NCI-H82 (cell line): ENCODE data around the gene HDAC11.
"Not testable (repeated sequence)": the region's sequence is repeated elsewhere in the genome, so short reads cannot be mapped to it uniquely, and the experiment has no call there.

Experiments
- DNase-seq: peaks from one replicate; lab custom pipeline; 2025; lab: John Stamatoyannopoulos, UW

HDAC11 gene

DNA sequence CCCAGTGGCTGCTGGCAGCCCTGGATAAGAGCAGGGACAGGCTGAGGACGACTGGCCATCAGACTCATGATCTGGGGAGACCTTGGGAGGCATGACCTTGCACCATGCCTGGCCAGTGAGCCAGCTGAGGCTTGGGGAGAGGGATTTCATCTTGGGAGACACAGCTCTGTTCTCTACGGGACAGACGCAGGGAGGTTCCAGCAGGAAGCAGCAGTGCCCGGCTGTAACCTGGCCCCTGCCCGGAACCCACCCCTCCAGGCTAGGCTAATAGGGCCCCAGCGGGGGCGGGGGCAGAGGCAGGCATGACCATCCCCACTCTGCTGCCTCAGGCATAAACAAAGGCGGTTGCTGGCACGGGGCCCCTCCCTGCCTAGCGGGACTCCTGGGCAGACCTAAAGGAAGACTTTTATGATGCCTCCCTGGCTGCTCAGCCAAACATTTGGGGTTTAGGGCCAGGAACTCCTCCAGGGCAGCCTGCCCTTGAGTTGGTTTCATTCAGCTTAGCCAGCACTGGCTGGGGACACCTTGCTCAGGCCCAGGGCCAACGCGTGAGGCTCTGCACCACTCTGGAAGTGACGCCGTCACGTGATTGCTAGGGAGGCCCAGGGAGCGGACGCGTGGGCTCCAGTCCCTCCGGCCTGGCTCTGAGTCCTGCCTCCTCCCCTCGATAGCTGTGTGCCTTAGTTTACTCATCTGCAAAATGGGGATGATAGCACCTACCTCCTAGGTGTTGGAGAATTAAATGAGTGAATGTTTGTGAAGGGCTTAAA lies 27.6 kb downstream of the HDAC11 start:
- no peak for DNase-seq

DNA sequence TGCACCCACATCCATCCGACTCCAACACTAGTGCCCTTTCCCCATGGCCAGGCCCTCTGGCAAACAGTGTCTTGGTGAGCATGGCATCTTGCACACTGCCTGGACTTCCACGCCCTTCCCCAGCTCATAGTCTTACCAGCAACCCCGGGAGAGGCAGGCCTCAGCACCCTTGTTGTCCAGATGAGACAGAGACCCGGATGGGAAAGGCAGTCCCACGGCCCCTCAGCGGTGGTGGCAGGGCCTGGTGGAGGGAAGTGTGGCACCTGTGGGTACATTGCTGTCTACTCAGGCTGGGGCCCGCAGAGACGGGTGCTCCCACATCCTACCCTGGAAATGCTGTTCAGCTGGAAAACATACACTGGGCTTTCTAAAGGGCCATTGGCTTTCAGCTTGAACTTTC lies 28.4 kb downstream of the HDAC11 start:
- no peak for DNase-seq

DNA sequence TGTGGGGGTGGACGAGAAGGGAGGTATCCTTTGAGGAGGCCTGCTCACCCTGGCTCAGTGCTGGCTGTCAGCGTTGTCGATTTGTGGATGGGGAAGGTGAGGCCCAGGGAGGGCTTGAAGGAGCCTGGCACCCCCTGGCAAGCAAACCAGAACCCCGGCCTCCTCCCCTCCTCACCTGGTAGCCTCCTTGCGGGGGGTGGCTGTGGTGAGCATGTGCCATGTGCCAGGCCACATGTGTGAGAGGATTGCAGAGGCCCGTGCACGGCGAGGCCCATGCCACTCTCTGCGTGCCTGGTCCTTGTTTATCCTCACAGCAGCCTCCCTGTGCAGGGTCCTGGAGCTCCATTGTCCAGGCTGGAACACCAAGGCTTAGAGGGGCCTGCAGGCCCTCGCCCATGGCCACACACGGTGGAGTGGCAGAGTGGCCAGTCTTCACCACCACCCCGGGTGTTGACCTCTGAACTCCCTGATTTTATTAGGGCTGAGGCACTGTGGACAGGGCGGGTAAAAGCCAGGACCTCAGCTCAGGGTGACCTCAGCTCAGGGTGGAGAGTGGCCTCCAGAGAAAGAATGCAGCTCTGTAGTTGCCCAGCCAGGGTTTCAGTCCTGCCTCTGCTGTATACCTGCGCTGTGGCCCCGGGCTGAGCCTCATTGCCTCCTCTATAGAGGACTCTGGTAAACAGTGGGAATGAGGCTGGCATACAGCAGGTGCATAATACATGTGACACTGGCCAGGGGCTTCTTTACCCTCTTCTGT lies 29.1 kb downstream of the HDAC11 start:
- DNase-seq: no peak

DNA sequence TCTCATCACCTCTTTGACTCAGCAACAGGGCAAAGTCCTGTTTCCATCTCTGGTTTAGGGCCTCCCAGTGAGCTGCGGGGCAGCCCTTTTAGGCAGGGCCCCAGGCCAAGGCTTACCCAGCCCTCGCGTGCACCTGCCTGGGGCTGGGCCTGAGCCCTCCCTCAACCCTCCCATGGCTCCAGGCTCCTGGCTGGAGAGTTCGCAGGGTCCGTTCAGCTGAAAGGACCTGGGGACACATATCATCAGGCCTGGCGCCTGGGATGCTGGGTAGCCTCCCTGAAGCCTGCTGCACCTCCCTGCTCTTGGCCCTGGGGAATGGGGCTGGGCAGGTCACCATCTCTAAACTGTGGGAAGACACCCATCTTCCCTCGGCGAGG lies 29.7 kb downstream of the HDAC11 start:
- DNase-seq: no peak

DNA sequence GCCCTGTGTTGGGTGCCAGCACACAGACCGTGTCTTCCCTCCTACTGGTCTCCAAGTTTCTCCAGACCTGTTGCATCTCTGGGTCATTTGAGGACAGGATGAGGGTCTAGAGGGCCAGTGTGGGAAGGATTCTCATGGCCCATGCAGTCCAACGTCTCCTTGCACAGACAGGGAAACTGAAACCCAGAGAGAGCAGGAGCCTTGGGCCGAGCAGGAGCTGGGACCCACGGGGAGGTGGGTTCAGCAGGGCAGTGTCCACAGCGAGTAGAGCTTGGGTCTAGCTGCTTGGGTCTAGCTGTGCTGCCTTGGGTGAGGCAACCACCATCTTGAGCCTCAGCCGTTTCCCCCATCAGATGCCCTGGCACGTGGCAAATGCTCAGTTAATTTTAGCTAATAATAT lies 32.3 kb downstream of the HDAC11 start:
- DNase-seq: no peak

DNA sequence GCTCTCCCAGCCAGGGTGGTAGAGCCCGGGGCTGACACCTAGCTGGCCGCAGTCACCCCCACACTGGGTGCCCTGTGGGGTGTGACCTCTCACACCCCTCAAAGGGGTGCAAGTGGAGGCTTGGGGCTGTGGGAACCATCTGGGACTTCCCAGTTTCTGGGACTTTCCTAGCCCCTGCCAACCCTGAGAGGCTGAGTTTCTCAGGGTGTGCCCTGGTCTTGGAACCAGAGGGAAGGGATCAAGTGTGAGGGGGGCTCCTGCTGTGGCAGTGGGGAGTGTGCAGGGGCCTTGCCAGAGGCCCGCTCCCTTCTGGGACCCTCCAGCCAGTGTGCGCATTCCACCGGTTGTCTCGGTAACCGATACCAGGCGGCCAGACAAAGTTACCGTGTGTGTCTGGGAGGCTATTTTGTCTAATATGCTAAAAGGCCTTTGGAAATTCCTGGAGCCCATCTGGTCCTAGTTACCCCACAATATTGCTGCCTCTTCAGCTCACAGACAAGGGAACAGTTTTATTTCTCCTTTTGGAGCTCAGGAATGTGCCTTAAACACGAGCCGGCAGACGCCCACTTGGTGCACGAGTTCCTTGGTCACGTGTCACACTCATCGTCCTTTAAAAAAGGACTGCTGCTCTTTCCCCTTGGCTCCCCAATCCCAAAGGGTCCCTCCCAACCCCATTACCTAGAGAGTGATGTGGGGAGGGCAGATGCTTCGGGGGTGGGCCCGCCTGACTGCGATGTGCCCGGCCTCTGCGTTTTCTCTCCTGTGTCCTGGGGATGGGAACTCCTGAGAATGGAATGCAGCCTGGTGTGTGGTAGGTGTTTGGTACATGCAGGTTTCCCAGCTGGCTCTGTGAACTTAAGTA lies 33.2 kb downstream of the HDAC11 start:
- no peak for DNase-seq

DNA sequence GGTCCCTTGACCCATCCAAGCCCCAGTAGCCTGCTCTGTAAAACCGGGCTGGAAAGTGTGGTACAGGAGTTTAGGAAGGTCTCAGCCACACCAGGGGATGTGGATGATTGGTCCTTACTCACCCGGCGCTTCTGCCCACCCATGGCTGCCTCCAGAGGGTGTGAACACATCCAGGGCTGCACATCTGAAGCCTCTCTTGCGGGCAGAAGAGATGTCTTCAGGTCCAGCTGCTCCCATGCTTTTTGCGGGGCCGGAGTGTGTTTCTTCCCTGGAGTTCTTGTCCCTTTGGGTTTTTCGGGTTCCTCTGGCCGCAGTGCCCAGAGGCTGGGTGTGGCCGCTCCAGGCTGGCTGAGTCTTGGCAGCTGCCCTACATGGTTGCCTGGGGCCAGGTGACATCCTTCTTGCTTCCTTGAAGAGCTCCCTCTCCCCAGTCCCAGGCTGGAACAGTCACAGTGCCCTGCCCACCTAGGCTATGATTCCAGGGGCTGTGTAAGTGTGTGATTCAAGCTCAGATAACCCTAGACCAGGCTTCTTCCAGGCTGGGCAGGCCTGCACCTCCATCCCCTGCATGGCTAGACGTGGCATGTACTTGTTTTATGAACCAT lies 33.9 kb downstream of the HDAC11 start:
- DNase-seq: no peak

DNA sequence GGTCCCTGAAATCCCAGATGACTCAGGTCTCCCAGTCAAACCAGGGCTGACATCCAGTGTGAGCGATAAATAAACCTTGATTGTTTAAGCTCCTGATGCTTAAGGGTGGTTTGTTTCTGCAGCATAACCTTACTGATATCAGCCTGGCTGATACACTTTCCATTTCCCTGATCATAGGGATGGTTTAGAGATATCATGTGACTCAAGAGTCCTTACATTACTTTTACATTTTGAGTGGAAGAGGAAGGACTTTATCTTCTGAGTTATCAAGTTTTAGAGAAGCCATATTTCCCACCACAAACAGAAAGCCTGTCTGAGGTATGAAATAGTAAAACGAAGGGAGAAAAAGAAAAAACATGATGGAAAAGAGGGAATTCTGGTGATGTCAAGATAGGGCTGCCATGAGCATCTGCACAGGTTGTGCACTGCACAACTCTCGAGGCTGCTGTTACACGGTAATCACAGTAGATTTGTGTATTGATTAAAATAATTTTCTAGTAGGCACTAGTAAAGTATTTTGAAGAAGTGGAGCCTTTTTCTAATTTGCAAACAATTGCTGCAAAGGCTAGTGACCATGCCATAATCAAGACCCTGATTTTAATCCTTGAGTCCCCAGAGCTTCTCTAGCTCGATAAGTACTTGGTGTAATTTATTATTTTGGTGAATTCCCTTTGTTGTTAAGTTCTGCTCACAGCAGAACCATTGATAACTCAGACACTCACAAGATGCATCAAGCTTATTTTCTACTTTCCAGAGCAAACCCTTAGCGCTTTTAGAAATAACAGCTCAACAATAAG lies 34.7 kb downstream of the HDAC11 start:
- no peak for DNase-seq

DNA sequence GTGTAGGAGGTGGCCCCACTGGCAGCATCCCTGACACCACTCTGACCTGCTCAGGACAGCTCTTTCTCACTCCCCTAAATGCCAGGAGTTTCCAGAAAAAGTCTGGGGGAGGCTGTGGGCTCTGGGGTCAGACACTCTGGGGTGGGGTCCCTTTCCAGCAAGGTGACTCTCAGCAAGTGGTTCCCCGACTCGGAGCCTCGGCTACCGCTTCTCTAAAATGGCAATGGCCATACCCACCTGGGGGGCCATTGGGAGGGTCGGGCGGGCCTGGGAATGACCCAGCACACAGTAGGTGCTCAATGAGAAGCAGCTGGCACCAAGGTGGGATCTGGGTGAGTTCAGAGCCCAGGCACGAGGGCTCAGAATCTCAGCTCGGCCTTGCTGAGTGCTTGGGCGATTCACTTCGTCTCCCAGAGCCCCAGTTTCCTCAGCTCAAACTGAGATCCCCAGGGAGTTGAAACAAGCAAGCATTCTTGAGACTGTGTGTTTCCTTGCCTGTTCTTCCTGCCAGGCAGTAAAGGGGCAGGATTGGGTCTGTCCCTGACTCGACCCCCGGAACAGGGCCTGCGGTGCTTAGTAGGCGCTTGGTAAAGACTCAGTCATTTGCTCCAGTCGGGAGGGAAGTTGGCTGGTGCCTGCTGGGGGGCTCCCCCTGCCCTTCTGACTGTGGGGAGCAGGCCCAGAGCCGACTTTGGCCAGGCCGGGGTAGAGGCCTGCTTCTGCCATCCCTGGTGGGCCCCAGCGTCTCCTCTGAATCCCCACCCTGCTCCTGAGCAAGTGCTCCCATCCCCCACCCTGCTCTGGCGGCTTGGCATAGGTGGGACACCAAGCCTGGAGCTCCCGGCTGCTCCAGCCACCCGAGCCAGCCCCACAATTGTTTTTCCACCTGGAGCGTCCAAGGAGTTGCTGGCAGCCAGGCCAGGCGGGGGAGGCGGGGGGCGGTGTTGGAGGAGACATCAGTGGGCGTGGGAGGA lies 36.0 kb downstream of the HDAC11 start:
- DNase-seq: no peak

DNA sequence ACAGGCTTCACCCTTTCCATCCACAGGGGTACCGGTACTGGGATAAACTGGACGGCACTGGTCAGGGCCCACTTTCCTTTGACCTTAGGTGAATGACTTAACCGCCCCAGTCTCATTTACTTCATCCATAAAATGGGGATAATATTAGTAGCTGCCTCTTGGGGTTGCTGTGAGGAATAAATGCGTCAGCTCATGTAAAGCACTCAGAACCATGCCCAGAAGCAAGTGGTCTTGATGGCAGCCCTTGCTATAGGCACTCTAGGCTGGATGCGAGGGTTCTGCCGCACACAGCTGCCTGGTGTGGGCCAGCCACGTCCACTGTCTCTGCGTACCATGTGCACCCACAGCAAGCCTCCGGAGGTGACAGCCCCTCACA lies 36.6 kb downstream of the HDAC11 start:
- no peak for DNase-seq

DNA sequence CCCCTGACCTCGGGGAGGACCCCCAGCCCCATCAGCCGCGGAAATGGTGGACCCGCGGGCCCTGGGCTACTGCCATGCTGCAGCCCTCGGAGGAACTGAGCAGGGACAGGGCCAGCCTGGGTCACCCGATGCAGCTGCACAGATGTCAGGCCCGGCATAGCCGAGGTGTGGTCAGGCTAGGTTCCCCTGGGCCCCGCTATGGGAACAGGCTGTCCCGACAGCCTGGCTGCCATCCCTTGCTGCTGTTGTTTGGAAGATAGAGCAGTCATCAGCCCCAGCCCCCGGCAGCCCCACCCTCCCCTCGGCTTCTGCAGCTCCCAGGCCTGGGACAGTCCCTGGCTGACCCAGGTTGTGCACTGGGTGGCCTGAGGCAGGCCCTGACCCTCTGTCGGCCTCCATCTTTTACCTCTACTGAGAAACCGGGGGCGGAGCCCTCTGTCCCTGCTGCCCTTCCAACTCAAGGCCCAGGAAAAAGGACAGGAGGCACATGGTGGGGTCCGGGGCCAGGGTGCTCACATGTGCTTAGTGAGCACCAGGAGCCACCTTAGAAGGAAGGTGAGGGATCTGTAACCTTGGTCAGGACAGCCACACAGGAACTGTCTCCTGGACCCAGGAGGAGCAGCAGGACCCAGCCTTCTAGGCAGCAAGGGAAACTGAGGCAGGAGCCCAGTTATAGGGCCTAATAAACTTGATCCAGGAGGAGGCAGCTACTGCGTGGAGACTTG lies 37.3 kb downstream of the HDAC11 start:
- no peak for DNase-seq

DNA sequence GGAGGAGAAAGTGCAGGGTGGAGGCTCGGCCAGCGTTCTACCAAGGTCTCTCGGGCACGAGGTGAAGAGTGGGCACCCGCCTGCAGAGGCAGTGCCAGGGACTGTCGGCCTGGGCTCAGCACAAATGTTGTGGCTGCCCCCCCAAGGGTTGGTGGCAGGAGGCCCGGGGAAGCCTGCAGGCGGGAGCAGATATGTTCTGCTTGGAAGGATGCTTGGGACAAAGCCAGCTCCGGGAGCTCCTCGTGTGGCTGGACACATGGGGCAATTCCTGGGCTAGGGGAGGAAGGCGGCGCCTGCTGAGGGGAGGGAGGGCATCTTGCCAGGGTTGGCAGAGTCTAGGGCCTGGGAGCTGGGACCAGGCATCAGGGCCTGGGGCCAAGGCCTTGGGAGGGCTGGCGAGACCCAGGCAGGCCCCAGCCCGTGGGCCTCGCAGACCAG lies 38.4 kb downstream of the HDAC11 start:
- DNase-seq: no peak

DNA sequence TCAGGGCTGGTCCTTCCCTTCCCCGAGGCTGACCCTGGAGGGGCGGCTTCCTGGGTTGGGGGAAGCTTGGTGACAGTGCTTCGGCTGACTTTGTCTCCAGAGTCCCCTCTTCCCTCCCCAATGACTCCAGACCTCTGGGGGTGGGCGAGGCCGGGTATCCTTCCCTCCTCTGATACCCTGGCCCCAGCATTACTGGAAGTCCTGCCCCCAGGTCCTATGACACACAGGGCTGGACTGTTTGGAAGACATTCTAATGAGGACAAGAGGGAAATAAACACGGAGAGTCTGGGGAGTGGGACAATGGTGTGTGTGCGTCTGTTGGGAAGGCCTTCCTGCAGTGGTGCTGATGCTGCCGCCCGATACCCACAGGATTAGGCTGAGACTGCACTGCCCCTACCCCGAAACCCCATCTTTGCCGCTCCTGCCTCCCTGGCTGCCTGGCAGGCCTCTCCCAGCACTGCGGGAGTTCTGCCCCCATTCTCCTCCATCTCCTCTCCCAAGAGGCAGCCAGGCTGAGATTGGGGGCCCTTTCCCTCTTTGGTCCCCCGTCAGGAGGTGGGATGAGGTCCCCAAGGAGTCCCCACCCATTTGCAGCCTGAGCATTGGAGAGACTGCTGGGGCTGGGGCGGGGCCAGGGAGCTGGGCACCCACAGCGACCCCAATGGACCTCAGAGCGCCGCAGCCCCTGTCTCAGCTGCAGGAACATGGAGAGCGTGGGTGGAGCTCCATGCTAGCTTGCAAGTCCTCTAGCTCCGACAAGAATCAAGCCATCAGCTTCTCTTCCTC lies 39.1 kb downstream of the HDAC11 start:
- DNase-seq: peak; percentile 8

DNA sequence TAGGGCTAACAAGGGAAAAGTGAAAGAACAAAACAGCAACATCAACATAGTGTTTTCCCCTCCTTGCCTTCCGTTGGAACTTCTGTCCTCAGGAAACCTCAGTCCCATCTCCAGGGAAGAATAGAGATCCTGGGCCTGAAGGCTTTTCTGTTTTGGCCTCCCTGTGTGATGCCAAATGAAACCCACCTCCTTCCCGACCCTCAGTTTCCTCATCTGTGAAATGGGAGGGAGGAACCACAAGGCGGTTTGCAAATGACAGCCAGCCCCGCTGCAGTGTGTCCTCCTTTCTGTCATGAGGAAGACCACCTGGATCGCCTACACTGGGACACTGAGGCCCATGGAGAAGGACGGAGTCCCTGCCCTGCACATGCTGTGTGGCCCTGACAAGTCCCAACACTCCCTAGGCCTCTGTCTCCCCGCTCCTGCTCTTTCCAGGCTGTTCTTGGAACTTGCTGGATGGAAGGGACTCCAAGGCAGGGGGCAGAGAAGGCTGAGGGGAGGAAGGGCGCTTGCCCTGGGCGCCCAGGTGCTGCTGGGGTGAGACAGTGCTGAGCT lies 40.3 kb downstream of the HDAC11 start:
- no peak for DNase-seq

DNA sequence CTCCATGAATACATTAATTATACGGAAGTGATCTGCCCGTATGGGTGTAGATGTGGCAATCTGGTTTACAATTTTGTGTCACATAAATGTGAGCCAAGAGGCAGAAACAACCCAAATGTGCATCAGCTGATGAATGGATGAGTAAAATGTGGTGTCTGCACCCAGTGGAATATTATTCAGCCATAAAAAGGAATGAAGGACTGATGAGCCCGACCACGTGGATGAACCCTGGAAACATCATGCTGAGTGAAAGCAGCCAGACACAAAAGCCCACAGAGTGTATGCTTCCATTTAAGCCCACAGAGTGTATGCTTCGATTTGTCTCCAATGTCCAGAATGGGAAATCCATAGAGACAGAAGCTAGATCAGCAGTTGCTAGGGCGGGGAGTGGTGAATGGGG lies 41.2 kb downstream of the HDAC11 start:
- no peak for DNase-seq

DNA sequence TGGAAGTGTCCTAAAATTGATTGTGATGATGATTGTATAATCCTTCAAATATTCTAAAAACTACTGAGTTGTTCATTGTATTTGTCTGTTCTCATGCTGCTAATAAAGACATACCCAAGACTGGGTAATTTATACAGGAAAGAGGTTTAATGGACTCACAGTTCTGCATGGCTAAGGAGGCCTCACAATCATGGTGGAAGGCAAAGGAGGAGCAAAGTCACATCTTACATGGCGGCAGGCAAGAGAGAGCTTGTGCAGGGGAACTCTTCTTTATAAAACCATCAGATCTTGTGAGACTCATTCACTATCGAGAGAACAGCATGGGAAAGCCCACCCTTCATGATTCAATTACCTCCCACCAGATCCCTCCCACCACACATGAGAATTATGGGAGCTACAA lies 41.6 kb downstream of the HDAC11 start:
- DNase-seq: not testable (repeated sequence)

DNA sequence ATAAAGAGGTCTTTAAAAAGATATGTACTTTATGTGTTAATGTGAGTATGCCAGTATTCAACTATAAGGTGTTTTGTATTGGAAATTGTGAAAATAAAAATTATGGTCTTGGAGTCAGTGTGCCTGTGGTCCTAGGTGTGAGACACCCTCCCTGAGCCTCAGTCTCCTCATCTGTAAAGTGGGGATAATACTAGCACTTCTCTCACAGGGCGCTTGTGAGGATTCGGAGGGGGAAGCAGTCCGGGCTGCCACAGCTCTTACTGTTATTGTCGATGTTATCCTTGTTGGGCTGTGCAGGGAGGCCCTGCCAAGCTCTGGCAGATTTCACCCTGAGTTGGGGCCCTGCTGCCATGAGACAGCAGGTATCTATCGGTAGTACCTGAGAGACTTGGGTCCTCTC lies 42.1 kb downstream of the HDAC11 start:
- DNase-seq: no peak

DNA sequence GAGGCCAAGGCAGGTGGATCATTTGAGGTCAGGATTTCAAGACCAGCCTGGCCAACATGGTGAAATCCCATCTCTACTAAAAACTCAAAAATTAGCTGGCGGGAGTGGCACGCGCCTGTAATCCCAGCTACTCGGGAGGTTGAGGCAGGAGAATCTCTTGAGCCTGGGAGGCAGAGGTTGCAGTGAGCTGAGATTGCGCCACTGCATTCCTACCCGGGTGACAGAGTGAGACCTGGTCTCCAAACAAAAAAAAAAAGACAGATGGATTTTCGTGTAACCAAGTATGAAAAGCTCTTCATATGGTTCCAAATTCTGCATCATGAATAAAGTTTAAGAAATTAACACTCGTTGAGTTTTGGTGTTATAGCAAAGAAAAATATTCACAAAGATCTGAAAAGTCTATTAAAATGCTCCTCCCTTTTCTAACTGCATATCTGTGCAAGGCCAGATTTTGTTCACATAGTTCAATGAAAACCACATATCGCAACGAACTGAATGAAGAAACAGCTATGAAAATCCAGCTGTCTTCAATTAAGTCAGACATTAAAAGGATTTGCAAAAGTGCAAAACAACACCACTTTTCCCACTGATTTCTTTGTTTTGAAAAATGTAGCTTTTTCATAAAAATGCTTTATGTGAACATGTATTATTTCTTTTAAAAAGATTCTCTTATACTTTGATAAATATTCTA lies 45.0 kb downstream of the HDAC11 start:
- no peak for DNase-seq
